T-helper 2 cell treated with Interferon-gamma antibody and Interleukin-4, amounts not matched to agents 5 μg/mL and 100 μg/mL, for 36 hours (primary cell): ENCODE data around the gene GOLM1.

Experiments
- DNase-seq: peaks from one replicate; pipeline ENCODE4 v3.0.0; 2021; ENCODE audit warnings: low spot score
- H3K27ac Mint-ChIP-seq: one replicate; pipeline ENCODE4 v1.8.0; 2021; ENCODE audit warnings: mild to moderate bottlenecking, mixed read lengths
- H3K27me3 Mint-ChIP-seq: one replicate; pipeline ENCODE4 v1.8.0; 2021; ENCODE audit warnings: low read depth, mixed read lengths
- H3K36me3 Mint-ChIP-seq: one replicate; pipeline ENCODE4 v1.8.0; 2021; ENCODE audit warnings: low read depth, mixed read lengths
- H3K4me1 Mint-ChIP-seq: one replicate; pipeline ENCODE4 v1.8.0; 2021; ENCODE audit warnings: low read depth, mixed read lengths
- H3K4me3 Mint-ChIP-seq: one replicate; pipeline ENCODE4 v1.8.0; 2022; ENCODE audit warnings: mild to moderate bottlenecking, moderate library complexity, mixed read lengths
- H3K9me3 Mint-ChIP-seq: one replicate; pipeline ENCODE4 v1.8.0; 2021; ENCODE audit warnings: mixed read lengths

GOLM1 gene

DNA sequence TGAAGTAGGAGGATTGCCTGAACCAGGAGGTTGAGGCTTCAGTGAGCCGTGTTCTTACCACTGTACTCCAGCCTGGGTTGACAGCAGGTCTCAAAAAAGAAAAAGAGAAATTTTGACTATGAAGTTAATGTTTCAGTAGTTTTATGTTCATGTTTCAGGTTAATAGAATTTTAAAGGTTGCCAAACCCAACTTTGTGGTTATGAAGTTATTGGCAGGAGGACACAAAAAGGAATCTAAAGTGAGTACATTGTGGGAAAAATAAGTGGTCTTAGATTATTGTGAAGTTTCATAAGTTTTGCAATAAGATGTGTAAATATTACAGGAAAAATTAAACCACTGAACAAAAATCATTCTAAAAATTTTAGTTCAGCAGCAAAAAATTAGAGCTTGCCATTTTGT lies 78.6 kb downstream of the GOLM1 start:
- peaks cover 16% of the 10 kb centered on the region for H3K4me1 Mint-ChIP-seq
- no peak overlapping the region for H3K27ac Mint-ChIP-seq
- H3K27me3 Mint-ChIP-seq, result no peaks in the 10 kb centered on the region
- H3K36me3 Mint-ChIP-seq, result peaks cover 64% of the 10 kb centered on the region
- H3K4me3 Mint-ChIP-seq, result no peak overlapping the region
- H3K9me3 Mint-ChIP-seq, result no peaks in the 10 kb centered on the region
- DNase-seq, result no peak

DNA sequence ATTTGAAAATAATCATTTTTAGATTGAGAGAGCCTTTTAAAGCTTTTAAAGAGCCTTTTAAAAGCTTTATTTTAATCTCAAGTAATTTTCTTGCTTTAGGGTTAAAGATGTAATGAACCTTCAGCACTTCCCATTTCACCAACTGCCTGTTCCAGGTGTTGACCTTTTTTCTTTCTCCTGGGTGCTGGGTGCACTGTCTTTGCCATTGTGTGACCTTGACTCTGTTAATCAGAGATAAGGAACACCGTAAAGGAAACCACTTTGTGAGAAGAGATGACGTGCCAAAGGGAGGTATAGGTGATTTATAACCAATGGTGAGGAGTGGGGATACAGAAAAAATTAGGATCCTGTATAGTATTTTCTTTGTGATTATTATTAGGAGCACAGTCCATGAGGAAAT lies 90.2 kb downstream of the GOLM1 start:
- Mint-ChIP-seq H3K4me3 (no peak overlapping the region), H3K27ac (no peak overlapping the region), H3K36me3 (peaks cover 50% of the 10 kb centered on the region)

DNA sequence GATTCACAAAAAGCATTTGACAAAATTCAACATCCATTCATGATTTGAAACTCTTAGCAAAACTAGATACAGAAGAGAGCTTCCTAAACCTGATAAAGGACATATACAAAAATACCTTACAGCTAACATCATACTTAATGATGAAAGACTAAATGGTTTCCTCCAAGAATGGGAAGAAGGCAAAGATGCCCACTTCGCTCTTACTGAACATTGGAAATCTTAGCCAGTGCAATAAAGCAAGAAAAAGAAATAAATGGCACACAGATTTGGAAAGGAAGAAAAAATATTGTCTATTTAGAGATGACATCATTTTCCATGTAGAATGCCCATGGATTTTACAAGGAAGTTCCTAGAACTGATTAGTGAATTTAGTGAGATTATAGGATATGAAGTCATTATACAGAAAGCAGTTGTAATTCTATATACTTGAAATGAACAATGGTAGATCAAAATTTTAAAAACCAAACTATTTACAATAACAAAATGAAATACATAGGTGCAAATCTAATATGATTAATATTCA lies 94.0 kb downstream of the GOLM1 start:
- no peaks in the 10 kb centered on the region for H3K4me1 Mint-ChIP-seq
- peaks cover 75% of the 10 kb centered on the region for H3K36me3 Mint-ChIP-seq
- H3K27me3 Mint-ChIP-seq, result no peaks in the 10 kb centered on the region
- no peak overlapping the region for H3K4me3 Mint-ChIP-seq
- H3K9me3 Mint-ChIP-seq, result peaks cover 34% of the 10 kb centered on the region
- no peak overlapping the region for H3K27ac Mint-ChIP-seq
- no peak for DNase-seq

More for the DNA sequence above, 90.2 kb downstream of the GOLM1 start:
- Mint-ChIP-seq H3K4me1 (no peaks in the 10 kb centered on the region), H3K9me3 (peaks cover 19% of the 10 kb centered on the region), H3K27me3 (no peaks in the 10 kb centered on the region)
- DNase-seq, result no peak

DNA sequence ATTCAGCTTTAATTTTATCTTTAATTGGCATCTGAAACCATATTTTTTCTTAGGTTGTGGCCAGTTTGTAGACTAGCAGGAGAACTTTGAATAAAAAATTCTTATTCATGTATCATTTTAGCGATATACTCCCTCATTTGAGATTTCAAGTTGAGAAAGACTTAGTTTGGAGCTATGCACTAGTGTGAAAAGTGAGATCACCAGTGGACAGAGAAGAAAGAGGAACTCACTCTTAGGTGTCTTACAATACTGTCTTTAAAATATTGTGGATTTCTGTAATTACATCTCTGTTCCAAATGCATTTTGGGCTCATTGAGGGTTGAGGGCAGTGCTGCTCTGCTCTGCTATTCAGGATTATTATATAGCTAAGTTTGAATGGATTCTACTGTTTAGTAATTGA lies 103.8 kb downstream of the GOLM1 start:
- peaks cover 39% of the 10 kb centered on the region for H3K36me3 Mint-ChIP-seq
- no peak for DNase-seq
- H3K4me1 Mint-ChIP-seq, result no peaks in the 10 kb centered on the region
- H3K4me3 Mint-ChIP-seq, result no peak overlapping the region
- no peak overlapping the region for H3K27ac Mint-ChIP-seq
- no peaks in the 10 kb centered on the region for H3K27me3 Mint-ChIP-seq
- H3K9me3 Mint-ChIP-seq, result no peaks in the 10 kb centered on the region

- H3K9me3 Mint-ChIP-seq, result no peaks in the 10 kb centered on the region
- H3K4me1 Mint-ChIP-seq, result no peaks in the 10 kb centered on the region
- H3K36me3 Mint-ChIP-seq, result peaks cover 34% of the 10 kb centered on the region
- H3K27me3 Mint-ChIP-seq, result no peaks in the 10 kb centered on the region
- no peak for DNase-seq
- no peak overlapping the region for H3K27ac Mint-ChIP-seq
- H3K4me3 Mint-ChIP-seq, result no peak overlapping the region
These were observed 104.3 kb downstream of the GOLM1 start for GRCh38 chr9:85995097-85995496.

GRCh38 chr9:85994191-85994590 lies 105.2 kb downstream of the GOLM1 start:
- Mint-ChIP-seq H3K9me3 (no peaks in the 10 kb centered on the region), H3K36me3 (peaks cover 38% of the 10 kb centered on the region), H3K4me1 (no peaks in the 10 kb centered on the region), H3K4me3 (no peak overlapping the region), H3K27ac (no peak overlapping the region), H3K27me3 (no peaks in the 10 kb centered on the region)
- DNase-seq, result no peak

- Mint-ChIP-seq H3K27me3 (no peaks in the 10 kb centered on the region), H3K9me3 (no peaks in the 10 kb centered on the region), H3K27ac (no peak overlapping the region), H3K4me1 (peaks cover 3% of the 10 kb centered on the region), H3K36me3 (peaks cover 60% of the 10 kb centered on the region), H3K4me3 (no peak overlapping the region)
- DNase-seq, result no peak
These were observed 112.1 kb downstream of the GOLM1 start for GRCh38 chr9:85987236-85987635.

GRCh38 chr9:85984457-85984856 lies 114.9 kb downstream of the GOLM1 start:
- H3K27me3 Mint-ChIP-seq, result no peaks in the 10 kb centered on the region
- no peak overlapping the region for H3K4me3 Mint-ChIP-seq
- no peaks in the 10 kb centered on the region for H3K9me3 Mint-ChIP-seq
- H3K27ac Mint-ChIP-seq, result no peak overlapping the region
- no peak for DNase-seq
- H3K36me3 Mint-ChIP-seq, result peaks cover 68% of the 10 kb centered on the region
- H3K4me1 Mint-ChIP-seq, result peaks cover 3% of the 10 kb centered on the region

GRCh38 chr9:85981369-85981768 lies 118.0 kb downstream of the GOLM1 start:
- Mint-ChIP-seq H3K9me3 (no peaks in the 10 kb centered on the region), H3K4me1 (no peaks in the 10 kb centered on the region), H3K36me3 (peaks cover 74% of the 10 kb centered on the region), H3K27me3 (no peaks in the 10 kb centered on the region), H3K4me3 (no peak overlapping the region), H3K27ac (no peak overlapping the region)
- DNase-seq, result no peak

DNA sequence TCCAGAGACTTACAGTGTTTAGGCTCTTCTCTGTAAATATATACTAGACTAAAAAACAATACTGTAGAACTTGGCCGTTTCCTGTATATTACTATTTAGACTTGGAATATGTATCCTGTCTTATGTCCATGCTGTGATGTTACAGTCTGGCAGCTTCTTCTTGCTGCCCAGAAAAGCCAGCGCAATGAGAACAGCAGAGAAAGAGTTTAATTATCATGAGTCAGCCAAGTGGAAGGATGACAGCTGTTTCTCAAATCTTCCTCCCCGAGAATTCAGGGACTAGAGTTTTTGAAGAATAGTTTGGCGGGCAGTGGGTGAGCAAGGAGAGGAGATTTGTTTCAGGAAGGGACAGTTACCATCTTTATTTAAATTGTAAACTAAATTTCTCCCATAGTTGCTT lies 120.9 kb downstream of the GOLM1 start:
- no peaks in the 10 kb centered on the region for H3K9me3 Mint-ChIP-seq
- no peak overlapping the region for H3K4me3 Mint-ChIP-seq
- H3K4me1 Mint-ChIP-seq, result no peaks in the 10 kb centered on the region
- no peaks in the 10 kb centered on the region for H3K27me3 Mint-ChIP-seq
- no peak overlapping the region for H3K27ac Mint-ChIP-seq
- peaks cover 51% of the 10 kb centered on the region for H3K36me3 Mint-ChIP-seq
- no peak for DNase-seq
